ENCODE data around the gene PDE3A. TPM values are rescaled to one million over a fixed set of nuclear protein-coding genes. Genes with fewer than 3 reads are reported as not detected.
"Not testable (repeated sequence)": the region's sequence is repeated elsewhere in the genome, so short reads cannot be mapped to it uniquely, and the experiment has no call there.

The PDE3A gene
- total and polyA plus RNA-seq, 8 donors: 4.9 to 16.5 (median 12.6) TPM

DNA sequence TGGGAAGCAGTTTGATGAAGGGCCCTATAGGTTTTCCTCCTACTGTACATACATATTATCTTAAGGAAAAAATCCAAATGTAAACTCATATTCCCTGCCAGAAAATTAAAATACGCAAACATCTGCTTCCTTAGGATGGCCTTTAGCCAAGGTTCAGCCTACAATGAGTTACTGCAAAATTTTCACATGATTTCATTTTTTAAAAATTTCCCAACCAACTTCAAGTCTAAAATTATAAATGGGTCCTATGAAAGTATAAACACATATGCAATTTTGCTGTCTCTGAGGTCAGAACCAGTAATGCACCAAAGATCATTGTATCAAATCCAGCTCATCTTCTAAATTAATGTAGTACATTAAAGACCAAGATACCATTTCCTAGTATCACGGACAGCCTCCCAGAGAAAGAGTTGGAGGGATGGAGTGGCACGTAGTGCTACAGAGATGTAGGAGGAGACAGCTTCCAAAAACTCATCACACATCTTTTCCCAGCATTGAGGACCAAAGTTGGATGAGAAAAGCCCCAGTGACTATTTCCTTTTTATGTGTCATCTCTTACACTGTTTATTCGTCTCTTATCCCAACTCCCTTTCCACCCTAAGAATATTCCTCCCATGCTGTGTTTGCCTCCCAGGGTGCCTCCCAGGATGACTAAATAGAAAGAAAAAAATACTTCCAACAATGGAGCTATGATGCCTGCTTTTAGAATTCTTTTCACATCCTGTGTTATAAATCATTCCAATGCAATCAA is 234.5 kb downstream of the PDE3A start:
- TF ChIP-seq, protein P1, sequence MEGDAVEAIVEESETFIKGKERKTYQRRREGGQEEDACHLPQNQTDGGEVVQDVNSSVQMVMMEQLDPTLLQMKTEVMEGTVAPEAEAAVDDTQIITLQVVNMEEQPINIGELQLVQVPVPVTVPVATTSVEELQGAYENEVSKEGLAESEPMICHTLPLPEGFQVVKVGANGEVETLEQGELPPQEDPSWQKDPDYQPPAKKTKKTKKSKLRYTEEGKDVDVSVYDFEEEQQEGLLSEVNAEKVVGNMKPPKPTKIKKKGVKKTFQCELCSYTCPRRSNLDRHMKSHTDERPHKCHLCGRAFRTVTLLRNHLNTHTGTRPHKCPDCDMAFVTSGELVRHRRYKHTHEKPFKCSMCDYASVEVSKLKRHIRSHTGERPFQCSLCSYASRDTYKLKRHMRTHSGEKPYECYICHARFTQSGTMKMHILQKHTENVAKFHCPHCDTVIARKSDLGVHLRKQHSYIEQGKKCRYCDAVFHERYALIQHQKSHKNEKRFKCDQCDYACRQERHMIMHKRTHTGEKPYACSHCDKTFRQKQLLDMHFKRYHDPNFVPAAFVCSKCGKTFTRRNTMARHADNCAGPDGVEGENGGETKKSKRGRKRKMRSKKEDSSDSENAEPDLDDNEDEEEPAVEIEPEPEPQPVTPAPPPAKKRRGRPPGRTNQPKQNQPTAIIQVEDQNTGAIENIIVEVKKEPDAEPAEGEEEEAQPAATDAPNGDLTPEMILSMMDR (IDR thresholded peaks at IDR 0.05): no peak
- H3K27ac ChIP-seq: peak overlapping the region in 2 of 4 donors; percentile 16 to 53
- H3K4me3 ChIP-seq: no peak overlapping the region
- no peak for DNase-seq
- WGBS, 2 donors: 41 to 45% methylated on average over 4 of the region's 4 CpGs
- no peaks in the 10 kb centered on the region for H3K36me3 ChIP-seq
- H3K27me3 ChIP-seq: no peaks in the 10 kb centered on the region
- intact Hi-C loops (cut with DNase I): loop anchor here in 1 of 3 donors (10.0 kb wide), 1 partner anchor 688 kb away; no protein-coding TSS in a partner anchor
- ATAC-seq: peak in 3 of 4 donors; percentile 35 to 49 (median 41)
- H3K4me1 ChIP-seq: peaks cover 0 to 4% (median 0%) of the 10 kb centered on the region in 3 donors
- no peak for FAIRE-seq
- H3K9me3 ChIP-seq: no peaks in the 10 kb centered on the region

DNA sequence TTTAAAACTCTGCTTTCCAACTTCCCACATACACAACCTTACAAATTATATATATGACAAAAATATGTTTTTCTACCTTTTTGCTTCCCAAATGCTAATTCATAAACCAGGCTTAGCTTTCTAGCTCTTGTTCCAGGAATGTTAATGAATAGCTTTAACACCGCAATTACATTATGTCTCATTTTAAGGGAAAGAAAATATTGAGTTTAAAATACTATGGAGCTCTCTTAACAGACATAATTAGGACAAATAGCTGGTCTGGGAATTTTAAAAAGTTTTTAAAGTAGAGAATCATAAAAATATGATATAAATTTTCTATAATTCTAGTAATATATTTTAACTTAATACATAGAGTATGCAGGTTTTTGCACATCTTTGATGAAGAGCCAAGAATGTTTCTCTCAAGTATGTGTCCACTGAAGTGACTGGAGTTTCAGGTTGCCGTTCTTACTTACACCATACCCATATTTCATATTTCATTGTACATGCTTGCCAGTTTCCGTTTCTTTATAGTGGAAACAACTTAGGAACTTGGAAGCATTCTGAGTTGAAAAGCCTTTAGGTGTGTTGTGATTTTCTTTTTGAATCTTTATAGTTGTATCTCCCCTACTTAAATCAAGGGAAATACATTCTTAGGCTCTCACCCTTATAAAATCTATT is 236.2 kb downstream of the PDE3A start:
- Histone ChIP-seq H3K4me1 (peaks cover 0 to 9% (median 0%) of the 10 kb centered on the region in 3 donors), H3K27me3 (no peaks in the 10 kb centered on the region), H3K36me3 (no peaks in the 10 kb centered on the region), H3K9me3 (no peaks in the 10 kb centered on the region), H3K4me3 (no peak overlapping the region), H3K27ac (peak overlapping the region in 1 of 4 donors; percentile 9)
- no peak for ATAC-seq
- WGBS, 2 donors: 46 to 49% methylated on average over 3 of the region's 3 CpGs
- no peak for DNase-seq
- peak; percentile 59 for FAIRE-seq
- intact Hi-C loops (cut with DNase I): loop anchor here in 1 of 3 donors (10.0 kb wide), 1 partner anchor 690 kb away; no protein-coding TSS in a partner anchor
- TF ChIP-seq, protein P1 (IDR thresholded peaks at IDR 0.05): no peak

DNA sequence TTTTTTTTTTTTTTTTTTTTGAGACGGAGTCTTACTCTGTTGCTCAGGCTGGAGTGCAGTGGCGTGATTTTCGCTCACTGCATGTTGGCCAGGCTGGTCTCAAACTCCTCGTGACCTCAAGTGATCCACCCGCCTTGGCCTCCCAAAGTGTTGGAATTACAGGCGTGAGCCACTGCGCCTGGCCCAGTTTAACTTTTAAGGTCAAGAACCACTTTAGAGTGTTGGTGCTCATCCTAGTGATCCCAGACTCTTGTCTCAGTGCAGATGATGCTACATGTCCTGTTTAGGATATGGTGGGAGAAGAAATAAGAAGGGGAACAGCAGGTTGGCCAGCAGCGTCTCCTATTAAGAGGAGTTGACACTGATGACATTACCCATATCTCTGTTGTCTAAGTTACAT is 246.7 kb downstream of the PDE3A start:
- H3K9me3 ChIP-seq; H3K27ac ChIP-seq; H3K36me3 ChIP-seq; H3K4me1 ChIP-seq; H3K27me3 ChIP-seq; ATAC-seq; intact Hi-C loops (cut with DNase I); H3K4me3 ChIP-seq; FAIRE-seq: not testable (repeated sequence)
- peak in 1 of 6 donors; percentile 14 for DNase-seq
- WGBS, 2 donors: 82 to 93% methylated on average over 8 of the region's 8 CpGs

DNA sequence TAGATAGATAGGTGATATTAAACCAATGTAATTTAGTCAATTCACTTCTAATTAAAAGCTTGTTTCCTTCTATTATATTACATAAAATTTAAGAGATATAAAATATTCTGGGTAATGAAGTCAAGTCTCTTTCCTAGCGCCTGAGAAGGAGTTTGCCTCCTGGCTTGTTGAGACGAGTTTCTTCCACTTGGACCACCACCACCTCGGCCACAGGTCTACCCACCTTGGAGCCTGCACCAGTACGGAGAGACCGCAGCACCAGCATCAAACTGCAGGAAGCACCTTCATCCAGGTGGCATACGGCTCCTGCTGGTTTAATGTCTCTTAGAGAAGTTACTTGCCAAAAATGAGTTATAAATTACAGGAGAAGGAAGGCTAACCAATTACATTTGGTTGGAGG is 247.8 kb downstream of the PDE3A start:
- intact Hi-C loops (cut with DNase I): no loop called here
- 75 to 89% methylated on average over 6 of the region's 6 CpGs for WGBS, 2 donors
- FAIRE-seq: no peak
- no peak for ATAC-seq
- no peak overlapping the region for H3K4me3 ChIP-seq
- no peak overlapping the region for H3K27ac ChIP-seq
- peak in 1 of 6 donors; percentile 19 for DNase-seq
- TF ChIP-seq, protein P1 (IDR thresholded peaks at IDR 0.05): no peak
- no peaks in the 10 kb centered on the region for H3K9me3 ChIP-seq
- no peaks in the 10 kb centered on the region for H3K27me3 ChIP-seq
- no peaks in the 10 kb centered on the region for H3K36me3 ChIP-seq
- no peaks in the 10 kb centered on the region for H3K4me1 ChIP-seq

DNA sequence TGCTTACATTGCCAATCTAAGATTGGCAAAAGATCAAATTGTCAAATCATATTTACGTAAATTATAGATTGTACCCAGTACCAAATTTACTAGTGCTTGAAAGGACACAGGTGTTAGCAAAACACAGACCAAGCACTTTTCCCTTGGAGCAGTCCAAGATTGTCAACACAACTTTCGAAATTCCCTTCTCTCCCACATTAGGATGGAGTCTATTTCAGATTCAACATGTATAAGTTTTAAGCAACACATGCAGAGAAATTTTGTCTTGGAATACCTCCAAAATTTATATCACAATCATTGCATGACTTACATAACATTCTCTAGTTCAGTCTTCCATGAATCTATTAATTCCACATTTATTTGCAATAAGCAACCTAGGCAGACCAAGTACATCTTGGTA is 251.9 kb downstream of the PDE3A start:
- intact Hi-C loops (cut with DNase I): no loop called here
- FAIRE-seq: no peak
- TF ChIP-seq, protein P1 (IDR thresholded peaks at IDR 0.05): no peak

More for the DNA sequence above, 251.9 kb downstream of the PDE3A start:
- H3K36me3 ChIP-seq: peaks cover 0 to 4% (median 0%) of the 10 kb centered on the region in 3 donors
- ATAC-seq: no peak
- no peaks in the 10 kb centered on the region for H3K9me3 ChIP-seq
- no peak overlapping the region for H3K4me3 ChIP-seq
- 38 to 45% methylated on average over 2 of the region's 2 CpGs for WGBS, 2 donors
- DNase-seq: no peak
- H3K27me3 ChIP-seq: no peaks in the 10 kb centered on the region
- no peak overlapping the region for H3K27ac ChIP-seq
- no peaks in the 10 kb centered on the region for H3K4me1 ChIP-seq

Data from pancreas (tissue), 10 donors.